ENCODE data around the gene WDR46. TPM values are rescaled to one million over a fixed set of nuclear protein-coding genes. Genes with fewer than 3 reads are reported as not detected.

Gene WDR46
- total and polyA plus RNA-seq, 2 of the 13 experiments (the other 11 are each of a cell fraction or from before 2014, with no cell fraction given), result 47.4 to 105 TPM

DNA sequence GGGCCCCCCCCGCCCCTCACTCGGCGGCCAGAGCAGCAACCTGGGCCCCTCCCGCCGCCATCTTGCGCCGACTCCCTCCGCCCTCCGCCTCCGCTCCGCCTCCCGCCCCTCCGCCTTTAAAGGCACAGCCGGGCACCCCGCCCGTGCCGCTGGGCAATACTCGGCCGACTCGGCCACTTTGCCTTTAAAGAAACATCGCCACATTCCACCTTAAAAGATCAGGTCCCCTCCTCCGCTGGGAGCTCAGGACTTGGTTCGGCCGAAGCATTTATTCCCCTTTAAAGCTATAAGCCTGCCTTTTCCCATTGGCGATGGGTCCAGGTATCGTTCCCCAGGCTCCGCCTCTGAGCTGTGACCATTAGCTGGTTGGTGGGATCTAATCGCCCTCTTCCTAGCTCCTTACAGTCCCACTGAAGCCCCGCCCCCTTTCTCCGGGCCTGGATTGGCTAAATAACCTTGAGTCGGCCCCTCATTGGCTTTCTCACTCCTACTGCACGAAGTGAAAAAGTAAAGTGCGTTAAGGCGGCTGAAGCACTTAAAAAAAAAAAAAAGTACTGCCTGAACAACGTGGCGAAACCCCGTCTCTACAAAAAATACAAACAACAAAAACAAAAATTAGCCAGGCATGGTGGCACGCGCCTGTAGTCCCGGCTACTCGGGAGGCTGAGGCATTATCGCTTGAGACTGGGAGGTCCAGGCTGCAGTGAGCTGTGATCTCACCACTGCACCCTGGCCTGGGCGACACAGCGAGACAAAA, 28.8 kb upstream of the WDR46 start, which contains the start of gene ZBTB22 (continued):
- peak; percentile 65; the same call in 1 of the 2 replicates for TF ChIP-seq TAF1 (CRISPR knock-in tag; IDR thresholded peaks at IDR 0.05)
- TF ChIP-seq ZNF317 (CRISPR knock-in tag; IDR thresholded peaks at IDR 0.05), result 0 out of 2 replicates have a peak, but pooled peaks have one; percentile 2
- TF ChIP-seq ZNF530 (CRISPR knock-in tag; IDR thresholded peaks at IDR 0.05; ENCODE audit: low read depth), result no peak
- TF ChIP-seq HDAC2 (CRISPR knock-in tag; IDR thresholded peaks at IDR 0.05), result no peak
- TF ChIP-seq TCF7 (IDR thresholded peaks at IDR 0.05; ENCODE audit: low read depth), result no peak
- TF ChIP-seq ZNF678 (CRISPR knock-in tag; IDR thresholded peaks at IDR 0.05), result no peak
- no peak for TF ChIP-seq ZNF142 (CRISPR knock-in tag; IDR thresholded peaks at IDR 0.05)
- TF ChIP-seq MEIS2 (CRISPR knock-in tag; IDR thresholded peaks at IDR 0.05), result 0 out of 2 replicates have a peak, but pooled peaks have one; percentile 3
- TF ChIP-seq, protein P1, sequence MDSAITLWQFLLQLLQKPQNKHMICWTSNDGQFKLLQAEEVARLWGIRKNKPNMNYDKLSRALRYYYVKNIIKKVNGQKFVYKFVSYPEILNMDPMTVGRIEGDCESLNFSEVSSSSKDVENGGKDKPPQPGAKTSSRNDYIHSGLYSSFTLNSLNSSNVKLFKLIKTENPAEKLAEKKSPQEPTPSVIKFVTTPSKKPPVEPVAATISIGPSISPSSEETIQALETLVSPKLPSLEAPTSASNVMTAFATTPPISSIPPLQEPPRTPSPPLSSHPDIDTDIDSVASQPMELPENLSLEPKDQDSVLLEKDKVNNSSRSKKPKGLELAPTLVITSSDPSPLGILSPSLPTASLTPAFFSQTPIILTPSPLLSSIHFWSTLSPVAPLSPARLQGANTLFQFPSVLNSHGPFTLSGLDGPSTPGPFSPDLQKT (CRISPR knock-in tag; IDR thresholded peaks at IDR 0.05; ENCODE audit: borderline replicate concordance), result no peak
- no peak for TF ChIP-seq ZSCAN29 (CRISPR knock-in tag; conservative IDR thresholded peaks at IDR 0.05)
- no peak for TF ChIP-seq ZNF12 (CRISPR knock-in tag; IDR thresholded peaks at IDR 0.05)
- no peak for TF ChIP-seq CREB1 (IDR thresholded peaks at IDR 0.05)
- no peak for TF ChIP-seq CREB1 (CRISPR knock-in tag; IDR thresholded peaks at IDR 0.05)
- TF ChIP-seq ZNF546 (CRISPR knock-in tag; conservative IDR thresholded peaks at IDR 0.05), result no peak
- TF ChIP-seq EED (CRISPR knock-in tag; IDR thresholded peaks at IDR 0.05), result no peak
- no peak for TF ChIP-seq ZMYM2 (CRISPR knock-in tag; IDR thresholded peaks at IDR 0.05)
- no peak for TF ChIP-seq ZNF552 (CRISPR knock-in tag; IDR thresholded peaks at IDR 0.05; ENCODE audit: borderline replicate concordance)
- TF ChIP-seq ZNF720 (CRISPR knock-in tag; IDR thresholded peaks at IDR 0.05), result no peak
- TF ChIP-seq SAFB2 (CRISPR knock-in tag; IDR thresholded peaks at IDR 0.05; ENCODE audit: borderline replicate concordance, low read depth), result no peak
- TF ChIP-seq SYNCRIP (IDR thresholded peaks at IDR 0.05; ENCODE audit: insufficient read depth, low read depth, low read length), result no peak
- TF ChIP-seq ZKSCAN1 (IDR thresholded peaks at IDR 0.05; ENCODE audit: low read length), result no peak
- no peak for TF ChIP-seq ZNF562 (CRISPR knock-in tag; IDR thresholded peaks at IDR 0.05; ENCODE audit: borderline replicate concordance)
- peak; percentile 65 for TF ChIP-seq THAP11 (CRISPR knock-in tag; IDR thresholded peaks at IDR 0.05)
- no peak for TF ChIP-seq CAMTA2 (CRISPR knock-in tag; IDR thresholded peaks at IDR 0.05; ENCODE audit: borderline replicate concordance)
- no peak for TF ChIP-seq MTA3 (CRISPR knock-in tag; IDR thresholded peaks at IDR 0.05)
- TF ChIP-seq NR2F2 (IDR thresholded peaks at IDR 0.05; ENCODE audit: borderline replicate concordance, low read depth), result no peak
- TF ChIP-seq TMF1 (CRISPR knock-in tag; IDR thresholded peaks at IDR 0.05; ENCODE audit: low read depth), result no peak
